Measurements from ENCODE around the gene SMARCA4. TPM values are rescaled to one million over a fixed set of nuclear protein-coding genes. Genes with fewer than 3 reads are reported as not detected.
"Not testable (repeated sequence)": the region's sequence is repeated elsewhere in the genome, so short reads cannot be mapped to it uniquely, and the experiment has no call there.

Gene SMARCA4
- polyA plus RNA-seq, 1 experiment: 46.3 TPM

DNA sequence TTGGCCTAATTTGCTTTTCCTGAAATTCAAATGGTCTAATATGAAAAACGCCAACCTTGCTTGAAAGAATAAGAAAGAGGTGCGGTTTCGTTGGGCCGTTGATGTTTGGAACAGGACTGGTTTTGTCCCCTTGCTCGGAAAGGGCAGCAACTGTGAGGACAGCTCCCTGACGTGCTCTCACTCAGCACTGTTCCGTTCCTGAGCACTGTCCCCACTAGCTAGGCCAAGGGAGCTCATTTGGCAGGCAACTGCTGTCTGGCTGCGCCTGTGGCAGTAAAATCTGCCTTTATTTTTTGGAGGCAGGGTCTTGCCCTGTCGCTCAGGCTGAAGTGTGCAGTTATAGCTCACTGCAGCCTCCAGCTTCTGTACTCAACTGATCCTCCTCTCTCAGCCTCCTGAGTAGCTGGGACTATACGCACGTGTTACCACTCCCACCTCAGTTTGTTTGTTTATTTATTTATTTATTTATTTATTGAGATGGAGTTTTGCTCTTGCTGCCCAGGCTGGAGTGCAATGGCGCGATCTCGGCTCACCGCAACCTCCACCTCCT lies 132.9 kb downstream of the SMARCA4 start:
- ChIA-PET CTCF (interaction anchor here (0.7 to 5.0 kb wide), 3 partner anchors 32 to 58 kb away, joined by 3 to 20 read pairs (median 18); no protein-coding TSS in a partner anchor), POLR2A (no interaction called here)
- TF ChIP-seq, protein P1, sequence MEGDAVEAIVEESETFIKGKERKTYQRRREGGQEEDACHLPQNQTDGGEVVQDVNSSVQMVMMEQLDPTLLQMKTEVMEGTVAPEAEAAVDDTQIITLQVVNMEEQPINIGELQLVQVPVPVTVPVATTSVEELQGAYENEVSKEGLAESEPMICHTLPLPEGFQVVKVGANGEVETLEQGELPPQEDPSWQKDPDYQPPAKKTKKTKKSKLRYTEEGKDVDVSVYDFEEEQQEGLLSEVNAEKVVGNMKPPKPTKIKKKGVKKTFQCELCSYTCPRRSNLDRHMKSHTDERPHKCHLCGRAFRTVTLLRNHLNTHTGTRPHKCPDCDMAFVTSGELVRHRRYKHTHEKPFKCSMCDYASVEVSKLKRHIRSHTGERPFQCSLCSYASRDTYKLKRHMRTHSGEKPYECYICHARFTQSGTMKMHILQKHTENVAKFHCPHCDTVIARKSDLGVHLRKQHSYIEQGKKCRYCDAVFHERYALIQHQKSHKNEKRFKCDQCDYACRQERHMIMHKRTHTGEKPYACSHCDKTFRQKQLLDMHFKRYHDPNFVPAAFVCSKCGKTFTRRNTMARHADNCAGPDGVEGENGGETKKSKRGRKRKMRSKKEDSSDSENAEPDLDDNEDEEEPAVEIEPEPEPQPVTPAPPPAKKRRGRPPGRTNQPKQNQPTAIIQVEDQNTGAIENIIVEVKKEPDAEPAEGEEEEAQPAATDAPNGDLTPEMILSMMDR (IDR thresholded peaks at IDR 0.05; ENCODE audit: insufficient read depth, low read depth, low read length): no peak
- no peak for DNase-seq (ENCODE audit: low read depth)
- Histone ChIP-seq H3K4me3 (ENCODE audit: low read depth, low read length) (no peak overlapping the region), H3K36me3 (ENCODE audit: control insufficient read depth, insufficient read depth, low read length) (peaks cover 4% of the 10 kb centered on the region), H3K27me3 (ENCODE audit: control insufficient read depth, insufficient read depth, low read length) (no peaks in the 10 kb centered on the region)

DNA sequence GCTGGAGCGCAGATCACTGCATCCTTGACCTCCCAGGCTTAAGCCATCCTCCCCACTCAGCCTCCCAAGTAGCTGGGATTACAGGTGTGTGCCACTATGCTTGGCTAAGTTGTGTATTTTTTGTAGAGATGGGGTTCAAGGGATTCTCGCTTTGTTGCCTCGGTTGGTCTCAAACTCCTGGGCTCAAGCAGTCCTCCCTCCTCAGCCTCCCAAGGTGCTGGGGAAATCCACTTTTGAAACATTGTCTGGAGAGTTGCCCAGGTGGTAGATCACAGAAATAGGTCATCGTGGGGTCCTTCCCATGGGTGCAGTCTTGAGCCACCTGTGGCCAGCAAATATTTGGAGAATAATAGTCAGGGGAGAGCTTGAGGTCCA lies 133.7 kb downstream of the SMARCA4 start:
- H3K36me3 ChIP-seq (ENCODE audit: control insufficient read depth, insufficient read depth, low read length): peaks cover 4% of the 10 kb centered on the region
- TF ChIP-seq, protein P1 (IDR thresholded peaks at IDR 0.05; ENCODE audit: insufficient read depth, low read depth, low read length): no peak
- CTCF ChIA-PET: interaction anchor here (0.5 to 5.0 kb wide), 4 partner anchors 31 to 153 kb away, joined by 3 to 20 read pairs (median 10); no protein-coding TSS in a partner anchor
- DNase-seq (ENCODE audit: low read depth): no peak
- POLR2A ChIA-PET: no interaction called here
- H3K27me3 ChIP-seq (ENCODE audit: control insufficient read depth, insufficient read depth, low read length): no peaks in the 10 kb centered on the region
- no peak overlapping the region for H3K4me3 ChIP-seq (ENCODE audit: low read depth, low read length)

DNA sequence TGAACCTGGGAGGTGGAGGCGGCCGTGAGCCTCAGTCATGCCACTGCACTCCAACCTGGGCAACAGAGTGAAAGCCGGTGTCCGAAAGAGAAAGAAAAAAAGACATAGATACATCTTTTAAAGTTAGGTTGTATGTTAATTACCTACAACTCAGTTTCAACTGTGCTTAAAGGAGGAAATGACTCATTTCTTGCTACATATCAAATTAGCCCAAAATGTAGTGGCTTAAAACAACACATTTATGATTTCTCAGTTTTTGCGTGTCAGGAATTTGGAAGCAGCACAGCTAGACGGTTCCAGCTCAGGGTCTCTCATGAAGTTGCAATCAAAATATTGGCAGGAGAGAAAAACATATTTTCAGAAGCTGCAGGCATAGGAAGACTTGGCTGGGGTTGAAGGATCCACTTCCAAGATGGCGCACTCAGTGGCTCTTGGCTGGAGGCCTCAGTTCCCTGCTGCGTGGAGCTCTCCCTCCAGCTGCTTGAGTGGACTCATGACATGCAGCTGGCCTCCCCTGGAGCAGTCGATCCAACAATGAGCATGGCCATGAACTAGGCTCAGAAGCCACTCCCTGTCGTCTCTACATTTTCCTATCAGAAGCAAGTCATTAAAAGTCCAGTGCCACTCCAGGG lies 135.5 kb downstream of the SMARCA4 start:
- Histone ChIP-seq H3K36me3 (ENCODE audit: control insufficient read depth, insufficient read depth, low read length) (peaks cover 4% of the 10 kb centered on the region), H3K27me3 (ENCODE audit: control insufficient read depth, insufficient read depth, low read length) (no peaks in the 10 kb centered on the region), H3K4me3 (ENCODE audit: low read depth, low read length) (no peak overlapping the region)
- DNase-seq (ENCODE audit: low read depth): no peak
- ChIA-PET CTCF (interaction anchor here (0.9 to 3.8 kb wide), 2 partner anchors 28 to 61 kb away, joined by 3 to 18 read pairs; no protein-coding TSS in a partner anchor), POLR2A (no interaction called here)
- TF ChIP-seq, protein P1 (IDR thresholded peaks at IDR 0.05; ENCODE audit: insufficient read depth, low read depth, low read length): no peak

DNA sequence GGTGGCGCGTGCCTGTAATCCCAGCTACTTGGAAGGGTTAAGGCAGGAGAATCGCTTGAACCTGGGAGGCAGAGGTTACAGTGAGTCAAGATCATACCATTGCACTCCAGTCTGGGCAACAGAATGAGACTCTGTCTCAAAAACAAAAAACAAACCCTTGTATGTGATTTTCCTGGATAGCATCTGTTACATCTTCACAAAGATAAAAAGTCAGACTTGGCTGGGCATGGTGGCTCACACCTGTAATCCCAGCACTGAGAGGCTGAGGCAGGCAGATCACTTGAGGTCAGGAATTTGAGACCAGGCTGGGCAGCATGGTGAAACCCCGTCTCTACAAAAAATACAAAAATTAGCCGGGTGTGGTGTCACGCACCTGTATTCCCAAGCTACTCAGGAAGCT lies 136.5 kb downstream of the SMARCA4 start:
- H3K36me3 ChIP-seq (ENCODE audit: control insufficient read depth, insufficient read depth, low read length); POLR2A ChIA-PET; H3K27me3 ChIP-seq (ENCODE audit: control insufficient read depth, insufficient read depth, low read length); H3K4me3 ChIP-seq (ENCODE audit: low read depth, low read length); DNase-seq (ENCODE audit: low read depth): not testable (repeated sequence)
- CTCF ChIA-PET: interaction anchor here (1.4 kb wide), 1 partner anchor 29 kb away, joined by 4 read pairs; no protein-coding TSS in a partner anchor

DNA sequence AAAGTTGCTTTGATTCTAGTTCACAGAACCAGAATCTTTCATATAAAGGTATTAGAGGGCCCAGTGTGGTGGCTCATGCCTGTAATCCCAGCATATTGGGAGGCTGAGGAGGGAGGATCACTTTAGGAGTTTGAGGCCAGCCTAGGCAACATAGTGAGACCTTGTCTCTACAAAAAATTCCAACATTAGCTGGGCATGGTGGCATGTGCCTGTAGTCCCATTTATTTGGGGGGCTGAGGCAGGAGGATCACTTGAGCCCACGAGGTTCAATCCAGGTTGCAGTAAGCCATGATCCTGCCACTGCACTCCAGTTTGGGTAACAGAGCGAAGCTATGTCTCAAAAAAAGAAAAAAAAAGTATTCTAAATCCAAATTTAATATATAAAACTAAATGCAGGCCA lies 137.5 kb downstream of the SMARCA4 start:
- TF ChIP-seq, protein P1 (IDR thresholded peaks at IDR 0.05; ENCODE audit: insufficient read depth, low read depth, low read length): no peak
- Histone ChIP-seq H3K36me3 (ENCODE audit: control insufficient read depth, insufficient read depth, low read length) (peaks cover 11% of the 10 kb centered on the region), H3K27me3 (ENCODE audit: control insufficient read depth, insufficient read depth, low read length) (no peaks in the 10 kb centered on the region), H3K4me3 (ENCODE audit: low read depth, low read length) (no peak overlapping the region)
- POLR2A ChIA-PET: no interaction called here
- CTCF ChIA-PET: interaction anchor here (1.4 kb wide), 1 partner anchor 28 kb away, joined by 4 read pairs; no protein-coding TSS in a partner anchor
- DNase-seq (ENCODE audit: low read depth): no peak
